GM19193 (cell line): Measurements from ENCODE around the gene PRR19.

ENCODE experiments used
- POLR2A ChIP-seq: IDR thresholded peaks from 4 replicates; pipeline ENCODE4 v1.6.1; 2011; ENCODE audit not compliant: insufficient read depth, insufficient read length; ENCODE audit errors: extremely low read depth

The PRR19 gene

GRCh38 chr19:42357290-42357689 lies 55.4 kb downstream of the PRR19 start:
- TF ChIP-seq POLR2A, result no peak
